H1 (cell line): ENCODE results near the gene SPTSSA. TPM values are rescaled to one million over a fixed set of nuclear protein-coding genes. Genes with fewer than 3 reads are reported as not detected.

Experiments
- CTCF ChIA-PET: fragments of 300-600 bp; sonication (Branson Sonifier 250); formaldehyde crosslinking; loops from one replicate; lab custom pipeline; 2021; ENCODE audit not compliant: partially characterized antibody; lab: Charles Lee
- POLR2A ChIA-PET: fragments of 300-600 bp; sonication (Branson Sonifier 250); formaldehyde crosslinking; loops from one replicate; lab custom pipeline; 2021; ENCODE audit warnings: inconsistent platforms; ENCODE audit not compliant: partially characterized antibody; lab: Charles Lee
- DNase-seq, 2 experiments: peaks; one replicate each; pipeline versions ENCODE4 v3.0.0 to v3.0.0-alpha.2; 2010 to 2022; ENCODE audit warnings: low spot score in 2 of 2, low read depth in 1 of 2, mixed read lengths in 1 of 2
- FAIRE-seq: peaks from 2 replicates; lab custom pipeline; 2011; peaks lifted over from hg19 to GRCh38; lab: Jason Lieb, UNC
- H2AFZ ChIP-seq: 2 replicates; pipeline ENCODE4 v1.8.1; 2012; ENCODE audit warnings: low read length, inconsistent platforms
- H2AK5ac ChIP-seq: 2 replicates; pipeline ENCODE4 v1.6.1; 2013; ENCODE audit warnings: low read depth, low read length
- H2BK120ac ChIP-seq: replicated peaks from 2 replicates; pipeline ENCODE3; 2013; ENCODE audit warnings: low read depth, low read length, inconsistent platforms
- H2BK12ac ChIP-seq: 2 replicates; pipeline ENCODE4 v1.6.1; 2013; ENCODE audit warnings: low read depth, low read length
- H2BK15ac ChIP-seq: 2 replicates; pipeline ENCODE4 v1.6.1; 2013; ENCODE audit warnings: low read length
- H2BK20ac ChIP-seq: 2 replicates; pipeline ENCODE4 v1.6.1; 2013; ENCODE audit warnings: low read length
- H2BK5ac ChIP-seq: 2 replicates; pipeline ENCODE4 v1.6.1; 2013; ENCODE audit warnings: low read depth, low read length
- H3K14ac ChIP-seq: 2 replicates; pipeline ENCODE4 v1.6.1; 2013; ENCODE audit warnings: inconsistent platforms; ENCODE audit not compliant: insufficient read length
- H3K18ac ChIP-seq: 2 replicates; pipeline ENCODE4 v1.6.1; 2013; ENCODE audit warnings: low read length; ENCODE audit errors: extremely low read depth
- H3K23ac ChIP-seq: 2 replicates; pipeline ENCODE4 v1.6.1; 2013; ENCODE audit warnings: inconsistent platforms; ENCODE audit not compliant: insufficient read length
- H3K23me2 ChIP-seq: 2 replicates; pipeline ENCODE4 v1.6.1; 2013; ENCODE audit warnings: low read depth, low read length
- H3K27ac ChIP-seq: 2 replicates; pipeline ENCODE4 v1.6.1; 2011; ENCODE audit warnings: low read depth, low read length, inconsistent platforms
- H3K27me3 ChIP-seq, 4 experiments: replicated peaks in 1 of 4; 1 replicate in 1 of 4; 2 replicates in 3 of 4; pipeline versions ENCODE4 v1.6.1 to v1.8.1; 2011 to 2013; ENCODE audit warnings: low read length in 3 of 4, mild to moderate bottlenecking in 3 of 4, inconsistent platforms in 2 of 4, mixed read lengths in 2 of 4, moderate library complexity in 1 of 4; ENCODE audit not compliant: control insufficient read depth in 3 of 4, insufficient read depth in 3 of 4; ENCODE audit errors: extremely low read depth in 1 of 4
- H3K36me3 ChIP-seq, 4 experiments: 2 replicates each; pipeline versions ENCODE4 v1.6.1 to v1.8.1; 2011 to 2013; ENCODE audit warnings: mild to moderate bottlenecking in 4 of 4, low read length in 3 of 4, moderate library complexity in 2 of 4, control low read depth in 1 of 4, inconsistent platforms in 1 of 4; ENCODE audit not compliant: insufficient read depth in 4 of 4, control insufficient read depth in 2 of 4
- H3K4ac ChIP-seq: replicated peaks from 2 replicates; pipeline ENCODE3; 2013; ENCODE audit warnings: low read length, low read depth, mixed read lengths, inconsistent platforms; ENCODE audit not compliant: insufficient read length
- H3K4me1 ChIP-seq, 4 experiments: replicated peaks in 1 of 4; 1 replicate in 1 of 4; 2 replicates in 3 of 4; pipeline versions ENCODE4 v1.6.1 to v1.8.1; 2011 to 2013; ENCODE audit warnings: low read length in 3 of 4, inconsistent platforms in 2 of 4, mixed read lengths in 1 of 4; ENCODE audit not compliant: insufficient read depth in 4 of 4, control insufficient read depth in 3 of 4
- H3K4me2 ChIP-seq, 2 experiments: 2 replicates each; pipeline versions ENCODE4 v1.6.1 to v1.8.1; 2011 to 2013; ENCODE audit warnings: low read depth in 2 of 2, low read length in 2 of 2, control low read depth in 1 of 2, inconsistent platforms in 1 of 2, mild to moderate bottlenecking in 1 of 2; ENCODE audit not compliant: insufficient read depth in 1 of 2
- H3K4me3 ChIP-seq, 4 experiments: fragments of 200-600, 300-600 bp in 1 of 4; sonication (generic), shearing (Covaris generic), sonication (Bioruptor Twin) in 1 of 4; 2 replicates each; pipeline versions ENCODE4 v1.5.1 to v1.8.1; 2011 to 2016; ENCODE audit warnings: low read length in 4 of 4, low read depth in 3 of 4, control low read depth in 2 of 4, inconsistent platforms in 2 of 4, mild to moderate bottlenecking in 2 of 4, mixed read lengths in 1 of 4, moderate library complexity in 1 of 4; ENCODE audit not compliant: insufficient read depth in 2 of 4; ENCODE audit errors: extremely low read depth in 1 of 4
- H3K56ac ChIP-seq: replicated peaks from 2 replicates; pipeline ENCODE3; 2013; ENCODE audit warnings: low read depth, mild to moderate bottlenecking, mixed read lengths, low read length, inconsistent platforms; ENCODE audit not compliant: insufficient read length
- H3K79me1 ChIP-seq: 2 replicates; pipeline ENCODE4 v1.6.1; 2013; ENCODE audit warnings: low read depth, low read length, control low read depth
- H3K79me2 ChIP-seq, 2 experiments: 2 replicates each; pipeline versions ENCODE4 v1.6.1 to v1.8.1; 2012 to 2013; ENCODE audit warnings: low read length in 2 of 2, mild to moderate bottlenecking in 2 of 2, inconsistent platforms in 1 of 2; ENCODE audit not compliant: insufficient read depth in 2 of 2, control insufficient read depth in 1 of 2
- H3K9ac ChIP-seq, 4 experiments: replicated peaks in 1 of 4; 1 replicate in 1 of 4; 2 replicates in 3 of 4; pipeline versions ENCODE4 v1.6.1 to v1.8.1; 2011 to 2013; ENCODE audit warnings: low read depth in 3 of 4, low read length in 3 of 4, control low read depth in 2 of 4, mild to moderate bottlenecking in 2 of 4, moderate library complexity in 2 of 4, inconsistent platforms in 1 of 4; ENCODE audit errors: extremely low read depth in 1 of 4
- H3K9me3 ChIP-seq, 2 experiments: 2 replicates each; pipeline versions ENCODE4 v1.6.1 to v1.8.1; 2012 to 2013; ENCODE audit warnings: mild to moderate bottlenecking in 2 of 2, moderate library complexity in 2 of 2, control low read depth in 1 of 2, inconsistent platforms in 1 of 2, low read depth in 1 of 2, low read length in 1 of 2, mixed read lengths in 1 of 2; ENCODE audit not compliant: insufficient read depth in 2 of 2
- H4K20me1 ChIP-seq, 2 experiments: replicated peaks in 1 of 2; 2 replicates each; pipeline versions ENCODE3 to v1.8.1; 2011 to 2013; ENCODE audit warnings: inconsistent platforms in 2 of 2, low read length in 2 of 2, mild to moderate bottlenecking in 1 of 2; ENCODE audit not compliant: insufficient read depth in 2 of 2, control insufficient read depth in 1 of 2
- H4K5ac ChIP-seq: 2 replicates; pipeline ENCODE4 v1.6.1; 2013; ENCODE audit warnings: low read length, low read depth, mixed read lengths, inconsistent platforms; ENCODE audit not compliant: insufficient read length
- H4K8ac ChIP-seq: 2 replicates; pipeline ENCODE4 v1.8.0; 2013; ENCODE audit warnings: mild to moderate bottlenecking, moderate library complexity, low read length, inconsistent platforms; ENCODE audit not compliant: insufficient read depth; ENCODE audit errors: extremely low read depth
- H4K91ac ChIP-seq: replicated peaks from 2 replicates; pipeline ENCODE3; 2013; ENCODE audit warnings: low read length, mixed read lengths, inconsistent platforms; ENCODE audit not compliant: insufficient read length
- BRCA1 ChIP-seq: IDR thresholded peaks from 2 replicates; pipeline ENCODE4 v1.6.1; 2012; ENCODE audit warnings: low read depth, low read length, improper control_type of control experiment
- CTBP2 ChIP-seq: IDR thresholded peaks from 2 replicates; pipeline ENCODE4 v1.7.0; 2011; ENCODE audit warnings: borderline replicate concordance, mild to moderate bottlenecking, moderate library complexity, mixed read lengths, low read length; ENCODE audit not compliant: insufficient read depth, insufficient read length
- FOSL1 ChIP-seq: IDR thresholded peaks from 2 replicates; pipeline ENCODE4 v1.6.1; 2011; ENCODE audit warnings: mild to moderate bottlenecking, low read depth, low read length, moderate library complexity; ENCODE audit not compliant: insufficient read depth
- JUND ChIP-seq: IDR thresholded peaks from 2 replicates; pipeline ENCODE4 v1.6.1; 2011; ENCODE audit warnings: mild to moderate bottlenecking, improper control_type of control experiment, low read length
- KDM1A ChIP-seq: fragments of 200-600, 300-600 bp; sonication (generic); IDR thresholded peaks from 2 replicates; pipeline ENCODE4 v1.7.1; 2016; ENCODE audit warnings: mild to moderate bottlenecking, low read length, borderline replicate concordance
- SP1 ChIP-seq: IDR thresholded peaks from 2 replicates; pipeline ENCODE4 v1.6.1; 2011; ENCODE audit warnings: low read depth, low read length
- SRF ChIP-seq: IDR thresholded peaks from 2 replicates; pipeline ENCODE4 v1.6.1; 2011; ENCODE audit warnings: mild to moderate bottlenecking, low read depth, low read length, moderate library complexity
- TCF12 ChIP-seq: IDR thresholded peaks from 2 replicates; pipeline ENCODE4 v1.6.1; 2011; ENCODE audit warnings: low read depth, mild to moderate bottlenecking, low read length
- WGBS, 2 experiments: shearing (Covaris generic) in 1 of 2; methylation state at CpG; one replicate each; pipeline versions ENCODE4 v1.1.6 to v1.1.7; 2013 to 2015; ENCODE audit warnings: low lambda C conversion rate in 2 of 2, mixed read lengths in 2 of 2, inconsistent platforms in 1 of 2, low coverage in 1 of 2, missing lambda C conversion rate in 1 of 2; ENCODE audit not compliant: insufficient replicate concordance in 2 of 2, insufficient coverage in 1 of 2, insufficient read length in 1 of 2; ENCODE audit errors: extremely low coverage in 1 of 2, missing lambda C conversion rate in 1 of 2; 5-methylcytosine and 5-hydroxymethylcytosine counted together
- polyA plus RNA-seq, 7 experiments: library from polyadenylated mRNA; depleted of rRNA in 3 of 7; stranded (reverse) in 5 of 7; unstranded in 2 of 7; fragments of >200 nt in 5 of 7; fragments of 200-250 nt in 2 of 7; gene quantifications; 1 replicate in 5 of 7; 2 replicates in 1 of 7; 4 replicates in 1 of 7; pipeline versions ENCODE4 v1.2.1 to v1.2.3, GENCODE V29; 2011 to 2013; ENCODE audit warnings: missing spikeins in 2 of 7, mixed read lengths in 2 of 7
- total RNA-seq: library from RNA; stranded (reverse); fragmentation: NEBNext Ultra II Directional; extraction: Animal tissue kit (Norgen Biotek cat#: 25700); gene quantifications from 2 replicates; pipeline ENCODE4 v1.2.1, GENCODE V29; 2021

SPTSSA gene
- total and polyA plus RNA-seq, 2 of the 8 experiments (the other 6 are each of a cell fraction or from before 2014, with no cell fraction given): 24.9 to 28.5 TPM

- H3K27me3 ChIP-seq: no peaks in the 10 kb centered on the region
- H4K5ac ChIP-seq: no peak overlapping the region
- H3K79me1 ChIP-seq: no peaks in the 10 kb centered on the region
- no peak overlapping the region for H3K9ac ChIP-seq
- WGBS, 2 experiments: 94% methylated on average over 2 of the region's 2 CpGs; no CpG with 5 or more reads in 1 of the 2 experiments
- no peak overlapping the region for H2BK12ac ChIP-seq
- no peak overlapping the region for H3K18ac ChIP-seq
- H2BK120ac ChIP-seq: no peak overlapping the region
- no peak overlapping the region for H2AFZ ChIP-seq
- no peak overlapping the region for H2BK15ac ChIP-seq
- H3K56ac ChIP-seq: no peak overlapping the region
- peaks cover 0 to 23% of the 10 kb centered on the region in 2 experiments; a peak in 2 of 4 replicates for H3K79me2 ChIP-seq
- DNase-seq (no peak), FAIRE-seq (no peak)
- CTCF ChIA-PET: interaction anchor here (0.6 to 0.7 kb wide), 2 partner anchors 30 to 115 kb away, joined by 3 read pairs; no protein-coding TSS in a partner anchor
- no peak overlapping the region for H2BK5ac ChIP-seq
- no peak overlapping the region for H4K91ac ChIP-seq
- no peak overlapping the region for H3K27ac ChIP-seq
- no peak overlapping the region for H3K14ac ChIP-seq
- POLR2A ChIA-PET: interaction anchor here (1.0 kb wide), 1 partner anchor 9 kb away, joined by 3 read pairs; no protein-coding TSS in a partner anchor
- H3K36me3 ChIP-seq: no peaks in the 10 kb centered on the region
- H3K4me1 ChIP-seq: peaks cover 0 to 2% (median 0%) of the 10 kb centered on the region in 4 experiments; a peak in 1 of 7 replicates
- H2BK20ac ChIP-seq: no peak overlapping the region
- no peak overlapping the region for H2AK5ac ChIP-seq
- no peaks in the 10 kb centered on the region for H3K9me3 ChIP-seq
- H3K4ac ChIP-seq: no peak overlapping the region
- no peak overlapping the region for H3K4me3 ChIP-seq
- H4K8ac ChIP-seq: no peak overlapping the region
- TF ChIP-seq FOSL1 (no peak), SP1 (no peak), BRCA1 (no peak), KDM1A (no peak), TCF12 (no peak), JUND (no peak), SRF (no peak), CTBP2 (no peak)
- H3K23ac ChIP-seq: no peak overlapping the region
- no peaks in the 10 kb centered on the region for H3K23me2 ChIP-seq
- no peak overlapping the region for H3K4me2 ChIP-seq
- H4K20me1 ChIP-seq: peaks cover 0 to 3% of the 10 kb centered on the region in 2 experiments
These were observed 28.1 kb downstream of the SPTSSA start for GRCh38 chr14:34433957-34434356.
